ENCODE results near the gene FAM114A2. TPM values are rescaled to one million over a fixed set of nuclear protein-coding genes. Genes with fewer than 3 reads are reported as not detected.

Gene FAM114A2
- total and polyA plus RNA-seq, 7 donors = 11.2 to 36.5 (median 23.2) TPM

GRCh38 chr5:154015071-154015693 lies 23.5 kb downstream of the FAM114A2 start:
- no peak for TF ChIP-seq CTCF (IDR thresholded peaks at IDR 0.05)

DNA sequence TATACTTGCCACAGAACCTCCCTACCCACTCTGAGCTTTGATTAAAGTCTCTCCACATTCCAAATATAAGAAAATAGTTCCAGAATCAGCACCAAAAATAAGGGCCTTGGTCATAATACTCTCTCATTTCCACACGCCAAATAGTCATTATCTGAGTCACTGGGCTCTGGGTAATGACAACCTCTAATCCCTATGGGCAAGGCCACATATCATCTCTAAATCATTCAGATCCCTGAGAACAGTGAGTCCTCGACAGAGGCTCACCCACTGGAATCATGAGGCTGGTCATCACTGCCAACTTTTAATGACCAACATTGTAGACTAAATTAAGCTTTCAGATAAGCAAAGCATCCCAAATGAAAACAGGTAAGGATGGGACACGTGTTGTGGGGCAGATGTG lies 28.1 kb downstream of the FAM114A2 start:
- Histone ChIP-seq H3K9me3 (no peaks in the 10 kb centered on the region), H3K27me3 (ENCODE audit: insufficient read depth in 3 of 3, low read length in 2 of 3) (no peaks in the 10 kb centered on the region), H3K27ac (no peak overlapping the region), H3K4me3 (no peak overlapping the region), H3K4me1 (no peaks in the 10 kb centered on the region), H3K36me3 (ENCODE audit: insufficient read depth in 1 of 2, low read depth in 1 of 2) (peaks cover 0 to 27% of the 10 kb centered on the region in 2 donors)
- WGBS, 3 donors = 34 to 36% (median 35%) methylated on average over 3 of the region's 3 CpGs
- intact Hi-C loops (cut with DNase I) = no loop called here
- TF ChIP-seq CTCF (IDR thresholded peaks at IDR 0.05) = no peak
- ATAC-seq (peak in 3 of 4 donors; percentile 82 to 93 (median 87)), DNase-seq (no peak)

More at GRCh38 chr5:154015071-154015693, 23.5 kb downstream of the FAM114A2 start:
- Histone ChIP-seq H3K4me1 (no peaks in the 10 kb centered on the region), H3K27me3 (ENCODE audit: insufficient read depth in 3 of 3, low read length in 2 of 3) (no peaks in the 10 kb centered on the region), H3K4me3 (no peak overlapping the region), H3K36me3 (ENCODE audit: insufficient read depth in 1 of 2, low read depth in 1 of 2) (peaks cover 0 to 30% of the 10 kb centered on the region in 2 donors), H3K9me3 (no peaks in the 10 kb centered on the region), H3K27ac (peak overlapping the region; percentile 33)
- 53 to 57% (median 55%) methylated on average over 4 of the region's 4 CpGs for whole genome bisulfite sequencing, 3 donors
- no peak for ATAC-seq
- intact Hi-C loops (cut with DNase I) = no loop called here
- DNase-seq = no peak

- 86 to 100% (median 94%) methylated on average over 1 of the region's 1 CpG for WGBS, 3 donors
These were observed 33.1 kb downstream of the FAM114A2 start for GRCh38 chr5:154005648-154006047.

DNA sequence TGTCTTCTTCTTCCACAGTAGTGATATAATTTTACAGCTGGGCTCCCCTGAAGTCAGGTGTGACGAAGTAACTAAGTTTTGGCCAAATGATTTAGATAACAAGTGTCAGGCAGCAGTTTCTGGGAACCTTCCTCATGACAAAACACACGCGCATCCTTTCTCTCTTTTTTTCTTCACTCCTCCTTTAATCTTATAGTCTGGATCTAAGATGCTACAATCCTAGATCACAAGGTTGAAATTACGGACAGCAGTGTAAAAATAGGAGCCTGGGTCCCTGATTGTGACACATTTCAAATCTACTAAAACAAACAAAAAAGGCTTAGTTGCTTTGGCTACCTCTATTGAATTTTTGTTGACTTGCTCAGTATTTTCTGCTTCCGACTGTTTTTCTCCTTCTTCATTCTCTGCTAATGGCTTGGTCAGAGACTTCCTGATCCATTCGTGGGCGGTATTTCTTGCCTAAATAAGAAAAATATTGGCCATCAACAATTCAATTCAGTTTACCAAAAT lies 36.1 kb downstream of the FAM114A2 start:
- H3K27me3 ChIP-seq (ENCODE audit: insufficient read depth in 3 of 3, low read length in 2 of 3) = no peaks in the 10 kb centered on the region
- ATAC-seq = no peak
- no peaks in the 10 kb centered on the region for H3K9me3 ChIP-seq
- H3K4me3 ChIP-seq = no peak overlapping the region
- peaks cover 0 to 50% of the 10 kb centered on the region in 2 donors for H3K36me3 ChIP-seq (ENCODE audit: insufficient read depth in 1 of 2, low read depth in 1 of 2)
- intact Hi-C loops (cut with DNase I) = no loop called here
- WGBS, 3 donors = 69 to 74% (median 72%) methylated on average over 7 of the region's 7 CpGs
- DNase-seq = no peak
- peak overlapping the region; percentile 70 for H3K27ac ChIP-seq
- TF ChIP-seq CTCF (IDR thresholded peaks at IDR 0.05) = no peak
- peaks cover 4% of the 10 kb centered on the region for H3K4me1 ChIP-seq

More at GRCh38 chr5:154005648-154006047, 33.1 kb downstream of the FAM114A2 start:
- intact Hi-C loops (cut with DNase I) = no loop called here
- TF ChIP-seq CTCF (IDR thresholded peaks at IDR 0.05) = no peak
- Histone ChIP-seq H3K9me3 (no peaks in the 10 kb centered on the region), H3K4me1 (peaks cover 4% of the 10 kb centered on the region), H3K4me3 (no peak overlapping the region), H3K36me3 (ENCODE audit: insufficient read depth in 1 of 2, low read depth in 1 of 2) (peaks cover 0 to 42% of the 10 kb centered on the region in 2 donors), H3K27me3 (ENCODE audit: insufficient read depth in 3 of 3, low read length in 2 of 3) (no peaks in the 10 kb centered on the region), H3K27ac (no peak overlapping the region)
- ATAC-seq (no peak), DNase-seq (no peak)

Measured in psoas muscle (tissue), 8 donors.